H9 (cell line): ENCODE measurements around the gene HDAC7. TPM values are rescaled to one million over a fixed set of nuclear protein-coding genes. Genes with fewer than 3 reads are reported as not detected.
"Not testable (repeated sequence)": the region's sequence is repeated elsewhere in the genome, so short reads cannot be mapped to it uniquely, and the experiment has no call there.

Source experiments
- DNase-seq: peaks from one replicate; pipeline ENCODE4 v3.0.0-alpha.2; 2017
- H2AFZ ChIP-seq: one replicate; pipeline ENCODE4 v1.6.1; 2013; ENCODE audit warnings: mild to moderate bottlenecking, low read length, control low read depth, moderate library complexity
- H2AK5ac ChIP-seq: 2 replicates; pipeline ENCODE4 v1.6.1; 2013; ENCODE audit warnings: low read length, control low read depth, mixed read lengths; ENCODE audit not compliant: insufficient read length
- H2BK120ac ChIP-seq: one replicate; pipeline ENCODE4 v1.6.1; 2013; ENCODE audit warnings: low read depth, mild to moderate bottlenecking, low read length, control low read depth, inconsistent platforms; ENCODE audit not compliant: poor library complexity, severe bottlenecking
- H2BK12ac ChIP-seq: 2 replicates; pipeline ENCODE4 v1.6.1; 2013; ENCODE audit warnings: low read length, control low read depth, mixed read lengths, low read depth; ENCODE audit not compliant: insufficient read length
- H2BK15ac ChIP-seq: 2 replicates; pipeline ENCODE4 v1.6.1; 2013; ENCODE audit warnings: low read depth, low read length, control low read depth
- H2BK20ac ChIP-seq: one replicate; pipeline ENCODE4 v1.6.1; 2013; ENCODE audit warnings: low read depth, mild to moderate bottlenecking, low read length, control low read depth, inconsistent platforms; ENCODE audit not compliant: poor library complexity, severe bottlenecking
- H2BK5ac ChIP-seq: 2 replicates; pipeline ENCODE4 v1.6.1; 2013; ENCODE audit warnings: low read length, control low read depth, mixed read lengths; ENCODE audit not compliant: insufficient read length
- H3K14ac ChIP-seq: 2 replicates; pipeline ENCODE4 v1.6.1; 2013; ENCODE audit warnings: low read length, control low read depth; ENCODE audit not compliant: insufficient read depth
- H3K18ac ChIP-seq: 2 replicates; pipeline ENCODE4 v1.6.1; 2013; ENCODE audit warnings: low read depth, mild to moderate bottlenecking, mixed read lengths, low read length, control low read depth; ENCODE audit not compliant: insufficient read length
- H3K23ac ChIP-seq: 2 replicates; pipeline ENCODE4 v1.6.1; 2013; ENCODE audit warnings: low read length, control low read depth, mixed read lengths, low read depth; ENCODE audit not compliant: insufficient read length
- H3K23me2 ChIP-seq: 2 replicates; pipeline ENCODE4 v1.6.1; 2013; ENCODE audit warnings: low read depth, mild to moderate bottlenecking, mixed read lengths, low read length, control low read depth; ENCODE audit not compliant: insufficient read length, poor library complexity, severe bottlenecking
- H3K27ac ChIP-seq: 2 replicates; pipeline ENCODE4 v1.5.1; 2013; ENCODE audit warnings: low read length, control low read depth, mixed read lengths, low read depth; ENCODE audit not compliant: insufficient read length
- H3K27me3 ChIP-seq: 2 replicates; pipeline ENCODE4 v1.6.1; 2013; ENCODE audit warnings: low read length, control low read depth, inconsistent platforms; ENCODE audit not compliant: insufficient read depth
- H3K4ac ChIP-seq: 2 replicates; pipeline ENCODE4 v1.6.1; 2013; ENCODE audit warnings: low read depth, mild to moderate bottlenecking, control low read depth, inconsistent platforms, low read length, moderate library complexity
- H3K4me1 ChIP-seq: 2 replicates; pipeline ENCODE4 v1.6.1; 2013; ENCODE audit warnings: low read length, control low read depth, inconsistent platforms; ENCODE audit not compliant: insufficient read depth
- H3K4me2 ChIP-seq: 2 replicates; pipeline ENCODE4 v1.6.1; 2013; ENCODE audit warnings: low read length, control low read depth, mixed read lengths; ENCODE audit not compliant: insufficient read length, insufficient read depth
- H3K56ac ChIP-seq: 2 replicates; pipeline ENCODE4 v1.6.1; 2013; ENCODE audit warnings: low read depth, mild to moderate bottlenecking, mixed read lengths, low read length, control low read depth; ENCODE audit not compliant: insufficient read length
- H3K79me1 ChIP-seq: 2 replicates; pipeline ENCODE4 v1.6.1; 2013; ENCODE audit warnings: low read depth, mild to moderate bottlenecking, moderate library complexity, low read length, control low read depth, inconsistent platforms; ENCODE audit not compliant: insufficient read depth, poor library complexity, severe bottlenecking
- H3K79me2 ChIP-seq: 2 replicates; pipeline ENCODE4 v1.6.1; 2013; ENCODE audit warnings: low read length, control low read depth, inconsistent platforms; ENCODE audit not compliant: insufficient read depth
- H3K9ac ChIP-seq: 2 replicates; pipeline ENCODE4 v1.6.1; 2013; ENCODE audit warnings: low read length, control low read depth, mixed read lengths; ENCODE audit not compliant: insufficient read length; ENCODE audit errors: extremely low read depth
- H3K9me3 ChIP-seq: one replicate; pipeline ENCODE4 v1.6.1; 2013; ENCODE audit warnings: low read depth, low read length, inconsistent platforms; ENCODE audit not compliant: control insufficient read depth
- H3T11ph ChIP-seq: one replicate; pipeline ENCODE4 v1.6.1; 2013; ENCODE audit warnings: mild to moderate bottlenecking, low read length, control low read depth, inconsistent platforms
- H4K20me1 ChIP-seq: one replicate; pipeline ENCODE4 v1.6.1; 2013; ENCODE audit not compliant: control insufficient read depth, insufficient read length, insufficient read depth
- H4K5ac ChIP-seq: 2 replicates; pipeline ENCODE4 v1.6.1; 2013; ENCODE audit warnings: low read depth, mild to moderate bottlenecking, mixed read lengths, low read length, control low read depth; ENCODE audit not compliant: insufficient read length
- H4K8ac ChIP-seq: replicated peaks from 2 replicates; pipeline ENCODE4 v1.6.1; 2013; ENCODE audit warnings: low read length, control low read depth, mixed read lengths, low read depth; ENCODE audit not compliant: insufficient read length
- H4K91ac ChIP-seq: 2 replicates; pipeline ENCODE4 v1.6.1; 2013; ENCODE audit warnings: low read depth, mild to moderate bottlenecking, moderate library complexity, mixed read lengths, low read length, control low read depth; ENCODE audit not compliant: insufficient read length
- H3K27ac Mint-ChIP-seq, 3 experiments: 2 replicates in 2 of 3; 3 replicates in 1 of 3; pipeline ENCODE4 v1.8.0; 2020 to 2021; ENCODE audit warnings: mixed read lengths in 3 of 3, mild to moderate bottlenecking in 1 of 3, moderate library complexity in 1 of 3
- H3K27me3 Mint-ChIP-seq: 2 replicates; pipeline ENCODE4 v1.8.0; 2021; ENCODE audit warnings: low read depth, mild to moderate bottlenecking, moderate library complexity, mixed read lengths
- H3K36me3 Mint-ChIP-seq, 3 experiments: 2 replicates in 2 of 3; 3 replicates in 1 of 3; pipeline ENCODE4 v1.8.0; 2020 to 2021; ENCODE audit warnings: low read depth in 3 of 3, mixed read lengths in 3 of 3; ENCODE audit not compliant: insufficient read depth in 1 of 3
- H3K4me1 Mint-ChIP-seq, 2 experiments: 2 replicates each; pipeline ENCODE4 v1.8.0; 2020; ENCODE audit warnings: mixed read lengths in 2 of 2
- H3K4me3 Mint-ChIP-seq, 2 experiments: 2 replicates in 1 of 2; 3 replicates in 1 of 2; pipeline ENCODE4 v1.8.0; 2020 to 2021; ENCODE audit warnings: mild to moderate bottlenecking in 2 of 2, mixed read lengths in 2 of 2, moderate library complexity in 1 of 2
- H3K9me3 Mint-ChIP-seq, 2 experiments: 2 replicates in 1 of 2; 3 replicates in 1 of 2; pipeline ENCODE4 v1.8.0; 2020; ENCODE audit warnings: mild to moderate bottlenecking in 2 of 2, mixed read lengths in 2 of 2, moderate library complexity in 1 of 2
- WGBS: extraction: QIAGEN DNeasy Blood & Tissue Kit; methylation state at CpG from one replicate; pipeline ENCODE4 v1.1.7; 2013; ENCODE audit warnings: missing lambda C conversion rate, low lambda C conversion rate, mixed read lengths; ENCODE audit not compliant: insufficient read length; ENCODE audit errors: extremely low coverage; 5-methylcytosine and 5-hydroxymethylcytosine counted together
- total RNA-seq: library from RNA; stranded (reverse); gene quantifications from 2 replicates; pipeline ENCODE4 v1.2.1, GENCODE V29; 2021
- TF ChIP-seq, protein P1 (sequence below): fragments of 200-600 bp; sonication (generic); conservative IDR thresholded peaks from 3 replicates; pipeline ENCODE4 v1.8.0; 2021; ENCODE audit warnings: antibody characterized with exemption, mild to moderate bottlenecking

The HDAC7 gene
- total RNA-seq, 1 experiment from 2014 or later = 72.1 TPM

- Histone ChIP-seq H4K91ac (no peak overlapping the region), H3T11ph (no peak overlapping the region), H4K5ac (no peak overlapping the region), H3K9me3 (no peaks in the 10 kb centered on the region), H2AK5ac (no peak overlapping the region), H3K27me3 (no peaks in the 10 kb centered on the region), H3K27ac (no peak overlapping the region), H3K4me2 (peak overlapping the region; percentile 7), H2BK20ac (no peak overlapping the region), H3K9ac (no peak overlapping the region), H3K4ac (no peak overlapping the region), H3K14ac (0 out of 2 replicates have a peak overlapping the region, but pooled peaks have one; percentile 13), H3K4me1 (peaks cover 26% of the 10 kb centered on the region), H3K79me1 (peaks cover 3% of the 10 kb centered on the region), H2BK15ac (no peak overlapping the region), H3K18ac (no peak overlapping the region), H2AFZ (no peak overlapping the region), H4K20me1 (no peaks in the 10 kb centered on the region), H3K23me2 (peaks cover 12% of the 10 kb centered on the region), H3K23ac (no peak overlapping the region), H4K8ac (no peak overlapping the region), H2BK120ac (no peak overlapping the region), H2BK12ac (no peak overlapping the region), H3K79me2 (peaks cover 25% of the 10 kb centered on the region; the same call in 1 of the 2 replicates), H2BK5ac (no peak overlapping the region), H3K56ac (no peak overlapping the region)
- H3K36me3 Mint-ChIP-seq = peaks cover 2 to 9% (median 5%) of the 10 kb centered on the region in 3 experiments; a peak in 4 of 7 replicates
- H3K27ac Mint-ChIP-seq = peak overlapping the region; percentile 84 to 90 (median 84)
- TF ChIP-seq, protein P1, sequence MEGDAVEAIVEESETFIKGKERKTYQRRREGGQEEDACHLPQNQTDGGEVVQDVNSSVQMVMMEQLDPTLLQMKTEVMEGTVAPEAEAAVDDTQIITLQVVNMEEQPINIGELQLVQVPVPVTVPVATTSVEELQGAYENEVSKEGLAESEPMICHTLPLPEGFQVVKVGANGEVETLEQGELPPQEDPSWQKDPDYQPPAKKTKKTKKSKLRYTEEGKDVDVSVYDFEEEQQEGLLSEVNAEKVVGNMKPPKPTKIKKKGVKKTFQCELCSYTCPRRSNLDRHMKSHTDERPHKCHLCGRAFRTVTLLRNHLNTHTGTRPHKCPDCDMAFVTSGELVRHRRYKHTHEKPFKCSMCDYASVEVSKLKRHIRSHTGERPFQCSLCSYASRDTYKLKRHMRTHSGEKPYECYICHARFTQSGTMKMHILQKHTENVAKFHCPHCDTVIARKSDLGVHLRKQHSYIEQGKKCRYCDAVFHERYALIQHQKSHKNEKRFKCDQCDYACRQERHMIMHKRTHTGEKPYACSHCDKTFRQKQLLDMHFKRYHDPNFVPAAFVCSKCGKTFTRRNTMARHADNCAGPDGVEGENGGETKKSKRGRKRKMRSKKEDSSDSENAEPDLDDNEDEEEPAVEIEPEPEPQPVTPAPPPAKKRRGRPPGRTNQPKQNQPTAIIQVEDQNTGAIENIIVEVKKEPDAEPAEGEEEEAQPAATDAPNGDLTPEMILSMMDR = no peak
- H3K4me3 Mint-ChIP-seq = peak overlapping the region; percentile 13 to 68
- peaks cover 68 to 71% of the 10 kb centered on the region in 2 experiments for H3K4me1 Mint-ChIP-seq
- DNase-seq = no peak
- WGBS = no CpG with 5 or more reads among the region's 12 CpGs
- no peaks in the 10 kb centered on the region for H3K9me3 Mint-ChIP-seq
- peaks cover 2% of the 10 kb centered on the region; the same call in 1 of the 2 replicates for H3K27me3 Mint-ChIP-seq
Measured at GRCh38 chr12:47816403-47817271, 3.1 kb downstream of the HDAC7 start.

DNA sequence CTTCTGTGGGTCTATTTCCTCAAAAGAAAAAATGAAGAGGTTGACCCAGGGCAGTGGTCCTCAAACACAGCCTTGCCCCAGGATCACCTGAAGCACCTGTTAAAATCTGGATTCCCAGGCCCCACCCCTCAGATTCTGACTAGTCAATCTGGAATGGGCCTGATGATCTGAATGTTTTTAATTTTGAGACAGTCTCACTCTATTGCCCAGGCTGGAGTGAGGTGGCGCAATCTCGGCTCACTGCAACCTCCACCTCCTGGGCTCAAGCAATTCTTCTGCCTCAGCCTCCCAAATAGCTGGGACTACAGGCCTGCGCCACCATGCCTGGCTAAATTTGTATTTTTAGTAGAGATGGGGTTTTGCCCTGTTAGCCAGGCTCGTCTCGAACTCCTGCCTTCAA lies 4.3 kb downstream of the HDAC7 start:
- not testable (repeated sequence) for H3K4me2 ChIP-seq, H3K56ac ChIP-seq, H3K27ac ChIP-seq, H3K23me2 ChIP-seq, H2BK5ac ChIP-seq, H3K18ac ChIP-seq, H4K5ac ChIP-seq, H3T11ph ChIP-seq, H3K14ac ChIP-seq, H2BK12ac ChIP-seq, H3K4me3 Mint-ChIP-seq, H2BK20ac ChIP-seq, H3K9me3 ChIP-seq, H4K91ac ChIP-seq, H3K9ac ChIP-seq, H3K27me3 Mint-ChIP-seq, H2AFZ ChIP-seq, H4K8ac ChIP-seq, H3K27me3 ChIP-seq, H3K79me1 ChIP-seq, H4K20me1 ChIP-seq, H2AK5ac ChIP-seq, H2BK15ac ChIP-seq, H3K23ac ChIP-seq, H3K36me3 Mint-ChIP-seq, DNase-seq, H3K4ac ChIP-seq, H3K27ac Mint-ChIP-seq, H2BK120ac ChIP-seq, H3K9me3 Mint-ChIP-seq
- peaks cover 27% of the 10 kb centered on the region for H3K4me1 ChIP-seq
- no CpG with 5 or more reads among the region's 5 CpGs for WGBS
- peaks cover 29% of the 10 kb centered on the region; the same call in 1 of the 2 replicates for H3K79me2 ChIP-seq
- peaks cover 69 to 71% of the 10 kb centered on the region in 2 experiments for H3K4me1 Mint-ChIP-seq
